GM13977 (cell line): ENCODE data around the gene BANF2.

ENCODE experiments used
- DNase-seq: peaks from one replicate; pipeline ENCODE4 v3.0.0; 2012; ENCODE audit warnings: low spot score
- CTCF ChIP-seq: IDR thresholded peaks from 2 replicates; pipeline ENCODE4 v1.5.1; 2012; ENCODE audit warnings: mild to moderate bottlenecking, control low read depth; ENCODE audit not compliant: insufficient read depth; ENCODE audit errors: extremely low read depth, missing control alignments
- in situ Hi-C: fragments of 300-500 bp; cut with MboI; formaldehyde crosslinking; loops from one replicate; pipeline ENCODE4 v1.12.0; 2022; ENCODE audit warnings: low sequenced_read_pairs, low pct_unique_long_range_greater_than_20kb, mixed read lengths, inconsistent platforms; ENCODE audit not compliant: unreplicated experiment

Gene BANF2

DNA sequence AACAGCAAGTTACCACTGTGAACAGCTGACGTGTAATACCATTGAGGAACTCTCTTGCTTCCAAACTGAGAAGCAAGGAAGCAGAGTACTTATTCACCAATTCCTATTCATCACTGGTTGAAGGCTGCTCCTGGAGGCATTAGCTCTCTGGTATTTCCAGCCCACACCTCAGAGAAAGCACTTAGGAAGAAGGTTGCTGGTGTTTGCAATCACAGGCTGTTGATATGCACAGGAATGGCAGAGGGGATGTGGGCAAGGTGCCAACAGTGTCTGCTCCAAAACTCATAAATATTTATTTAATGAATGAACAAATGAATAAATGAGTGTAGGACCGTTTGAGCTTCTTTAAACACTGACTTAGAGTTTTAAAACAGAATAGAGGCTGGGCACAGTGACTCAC, 10.8 kb upstream of the BANF2 start:
- no peak for DNase-seq
- in situ Hi-C loops = loop anchor here (25.0 kb wide), 1 partner anchor 198 kb away; no protein-coding TSS in a partner anchor
- TF ChIP-seq CTCF = no peak

GRCh38 chr20:17690144-17690543, 9.6 kb upstream of the BANF2 start:
- no peak for TF ChIP-seq CTCF
- DNase-seq = no peak
- in situ Hi-C loops = loop anchor here (25.0 kb wide), 1 partner anchor 197 kb away; no protein-coding TSS in a partner anchor

DNA sequence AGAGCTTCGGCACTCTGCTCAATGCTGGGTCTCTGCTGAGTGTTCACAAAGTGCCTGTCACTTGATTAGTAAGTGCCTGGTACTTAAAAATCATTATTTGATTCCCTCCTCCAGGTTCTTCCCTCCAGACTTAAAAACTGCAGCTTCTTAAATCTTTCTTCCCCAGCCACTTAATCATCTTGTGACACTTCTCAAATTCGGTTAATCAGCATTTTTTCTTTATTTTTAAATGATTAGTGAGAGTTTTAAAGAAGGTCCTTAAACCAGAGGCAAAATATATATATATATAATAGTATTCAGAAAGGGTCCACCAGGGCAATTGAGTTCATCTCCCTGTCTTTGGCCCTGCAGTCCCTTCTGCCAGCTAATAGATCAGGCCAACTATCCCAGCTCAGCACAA, 8.0 kb upstream of the BANF2 start:
- no peak for DNase-seq
- in situ Hi-C loops = loop anchor here (25.0 kb wide), 1 partner anchor 196 kb away; no protein-coding TSS in a partner anchor
- TF ChIP-seq CTCF = no peak

DNA sequence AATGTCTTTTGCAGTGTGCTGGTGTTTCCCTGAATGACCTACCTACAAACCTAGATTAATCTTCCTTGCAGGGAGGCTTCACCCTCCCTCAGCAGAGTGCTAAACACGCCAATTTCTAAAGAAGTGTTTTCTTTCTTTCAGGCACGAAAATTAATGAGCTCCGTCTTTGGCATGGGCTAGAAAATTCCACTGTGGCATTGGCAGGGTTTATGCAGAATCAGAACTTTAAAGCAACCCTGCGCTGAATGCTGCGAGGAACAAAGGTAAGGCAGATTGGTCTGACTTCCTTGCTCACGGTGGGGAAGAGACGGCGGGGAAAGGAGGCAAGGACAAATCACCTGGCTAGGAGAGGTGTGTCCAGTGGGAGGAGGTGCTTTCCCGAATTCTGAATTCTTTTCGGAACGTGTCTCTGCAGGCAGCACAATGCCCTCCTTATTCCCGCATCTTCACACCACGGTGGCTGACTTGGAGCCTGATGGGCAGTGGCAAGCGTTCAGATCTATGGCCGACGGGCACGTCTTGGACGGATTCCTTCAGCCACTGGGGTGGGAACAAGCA, 6.2 kb upstream of the BANF2 start:
- in situ Hi-C loops = loop anchor here (25.0 kb wide), 1 partner anchor 194 kb away; no protein-coding TSS in a partner anchor
- DNase-seq = no peak
- no peak for TF ChIP-seq CTCF

DNA sequence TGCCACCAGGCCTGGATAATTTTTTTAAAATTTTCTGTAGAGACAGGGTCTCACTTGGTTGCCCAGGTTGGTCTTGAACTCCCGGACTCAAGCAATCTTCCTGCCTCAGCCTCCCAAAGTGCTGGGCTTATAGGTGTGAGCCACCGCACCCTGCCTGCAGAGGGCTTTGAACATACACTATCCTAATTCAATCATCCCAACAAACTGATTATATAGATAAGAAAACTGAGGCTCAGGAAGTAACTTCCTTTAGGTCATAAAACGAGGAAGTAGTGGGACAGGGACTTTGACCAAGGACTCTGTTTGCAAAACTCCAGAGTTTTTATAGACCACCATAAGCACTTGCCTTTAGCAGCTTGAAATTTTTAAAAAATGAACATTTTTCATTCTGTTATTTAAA, 5.0 kb upstream of the BANF2 start:
- DNase-seq = no peak
- in situ Hi-C loops = loop anchor here (25.0 kb wide), 1 partner anchor 193 kb away; no protein-coding TSS in a partner anchor
- no peak for TF ChIP-seq CTCF

DNA sequence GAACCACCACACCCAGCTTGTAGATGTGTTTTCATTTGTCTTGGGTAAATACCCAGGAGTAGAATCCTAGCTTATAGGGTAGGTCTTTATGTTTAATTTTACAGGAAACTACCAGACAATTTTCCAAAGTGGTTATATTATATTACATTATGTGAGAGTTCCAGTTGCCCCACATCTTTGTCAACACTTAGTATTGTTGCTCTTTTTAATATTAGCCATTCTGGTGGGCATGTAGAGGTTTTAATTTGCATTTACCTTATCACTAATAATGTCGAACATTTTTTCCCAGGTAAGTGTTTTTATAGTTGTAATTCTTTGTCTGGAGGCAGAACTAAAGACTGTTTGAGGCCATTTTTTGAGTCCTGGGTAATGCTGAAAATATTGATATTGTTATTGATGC, 3.5 kb upstream of the BANF2 start:
- no peak for DNase-seq
- in situ Hi-C loops = loop anchor here (25.0 kb wide), 1 partner anchor 191 kb away; no protein-coding TSS in a partner anchor
- TF ChIP-seq CTCF = no peak
